SKM-1 (cell line): Measurements from ENCODE around the gene MRPL34.

Experiments
- DNase-seq: peaks from one replicate; lab custom pipeline; 2025; ENCODE audit not compliant: unreplicated experiment; lab: John Stamatoyannopoulos, UW

MRPL34 gene

DNA sequence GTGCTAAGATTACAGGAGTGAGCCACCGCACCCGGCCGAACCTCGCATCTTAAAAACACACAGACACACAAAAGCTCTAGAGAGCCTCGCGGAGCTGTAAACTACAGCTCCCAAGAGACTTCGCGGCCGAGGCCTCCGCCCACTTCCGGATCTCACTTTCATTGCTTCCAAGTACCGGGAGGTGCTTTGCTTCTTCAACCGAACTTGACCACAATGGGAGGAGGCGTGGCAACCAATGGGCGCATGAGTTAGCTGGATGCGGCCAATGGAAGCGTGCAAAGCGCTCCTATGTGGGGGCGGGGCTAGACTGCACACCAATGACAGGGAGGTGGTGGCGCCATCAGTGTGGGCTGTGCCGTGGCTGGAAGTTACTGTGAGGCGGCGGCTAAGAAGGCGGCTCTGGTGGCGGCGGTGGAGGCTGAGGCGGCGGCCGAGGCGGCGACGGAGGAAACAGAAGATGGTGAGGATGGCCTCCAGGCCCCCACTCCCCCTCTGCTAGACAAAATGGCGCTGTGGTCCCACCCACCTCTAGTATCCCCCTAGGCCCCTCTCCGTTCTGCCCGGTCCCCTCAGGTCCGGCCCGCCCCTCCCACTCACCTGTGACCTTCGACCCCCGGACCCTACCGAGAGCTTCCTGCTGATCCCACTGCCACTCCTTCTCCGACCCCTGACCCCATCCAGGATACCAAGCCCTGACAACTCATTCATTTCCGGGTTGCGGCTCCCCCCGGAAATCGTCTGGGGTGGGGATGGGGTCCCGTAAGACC is 3.7 kb downstream of the MRPL34 start, which contains the start of gene DDA1:
DDA1 (plus strand) TSS at position 366 of the 767 bp plus-strand sequence; CDS start at position 458, 92 bp downstream.
- peak; percentile 99 for DNase-seq

DNA sequence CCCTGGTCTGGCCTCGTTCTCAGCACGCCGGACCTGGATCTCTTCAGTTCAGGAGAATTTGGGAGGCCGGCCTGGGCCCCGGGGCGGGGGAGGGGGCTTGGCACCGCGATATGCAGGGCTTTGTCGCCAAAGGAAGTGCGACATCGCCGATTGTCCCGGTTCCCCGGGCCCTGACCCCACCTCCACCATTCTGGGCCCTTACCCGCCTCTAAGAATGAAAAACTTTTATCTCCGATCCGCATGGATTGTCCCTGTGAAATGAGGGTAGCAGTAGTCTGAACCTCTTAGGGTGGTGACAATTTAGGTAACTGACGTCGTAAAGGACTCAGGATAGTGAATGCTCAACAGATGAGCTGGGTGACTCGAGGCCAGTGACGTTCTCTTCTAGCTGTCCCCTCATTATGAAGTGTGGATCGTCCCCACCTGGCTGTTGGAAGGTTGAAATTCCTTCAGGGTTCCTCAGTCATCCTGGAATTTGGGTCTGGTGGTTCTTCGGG is 4.3 kb downstream of the MRPL34 start:
- no peak for DNase-seq

DNA sequence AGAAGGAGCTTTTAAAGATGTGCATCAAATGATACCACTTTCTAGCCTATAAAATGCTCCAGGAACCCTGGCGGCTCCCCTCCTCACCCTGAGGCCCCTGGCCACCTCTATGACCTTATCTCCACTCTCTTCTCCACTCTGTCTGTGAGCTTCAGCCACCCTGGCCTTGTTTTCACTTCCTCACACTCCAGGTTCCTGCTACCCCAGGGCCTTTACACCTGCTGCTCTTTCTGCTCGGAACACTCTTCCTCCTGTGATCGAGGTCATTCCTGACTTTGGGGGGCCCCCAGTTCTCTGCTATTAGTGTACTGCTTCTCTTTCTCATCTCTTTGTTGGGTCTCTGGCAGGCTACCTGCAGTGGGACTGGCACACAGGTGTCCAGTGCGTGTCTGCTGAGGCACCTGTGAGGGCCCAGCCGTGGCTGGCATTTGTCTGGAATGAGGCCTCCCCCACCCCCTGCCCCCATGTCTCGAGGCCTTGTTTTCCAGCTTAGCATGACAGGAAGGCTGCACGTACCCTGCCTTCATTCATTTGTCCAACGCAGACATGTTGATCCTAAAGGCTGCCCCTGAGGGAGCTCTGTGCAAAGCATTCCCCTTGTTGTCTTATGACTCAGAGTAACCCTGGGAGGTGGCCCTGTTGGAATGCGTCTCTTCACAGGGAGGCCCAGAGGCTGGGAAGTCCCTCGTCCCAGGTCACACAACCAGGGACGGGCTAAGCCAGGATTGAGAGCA is 6.0 kb downstream of the MRPL34 start:
- no peak for DNase-seq

DNA sequence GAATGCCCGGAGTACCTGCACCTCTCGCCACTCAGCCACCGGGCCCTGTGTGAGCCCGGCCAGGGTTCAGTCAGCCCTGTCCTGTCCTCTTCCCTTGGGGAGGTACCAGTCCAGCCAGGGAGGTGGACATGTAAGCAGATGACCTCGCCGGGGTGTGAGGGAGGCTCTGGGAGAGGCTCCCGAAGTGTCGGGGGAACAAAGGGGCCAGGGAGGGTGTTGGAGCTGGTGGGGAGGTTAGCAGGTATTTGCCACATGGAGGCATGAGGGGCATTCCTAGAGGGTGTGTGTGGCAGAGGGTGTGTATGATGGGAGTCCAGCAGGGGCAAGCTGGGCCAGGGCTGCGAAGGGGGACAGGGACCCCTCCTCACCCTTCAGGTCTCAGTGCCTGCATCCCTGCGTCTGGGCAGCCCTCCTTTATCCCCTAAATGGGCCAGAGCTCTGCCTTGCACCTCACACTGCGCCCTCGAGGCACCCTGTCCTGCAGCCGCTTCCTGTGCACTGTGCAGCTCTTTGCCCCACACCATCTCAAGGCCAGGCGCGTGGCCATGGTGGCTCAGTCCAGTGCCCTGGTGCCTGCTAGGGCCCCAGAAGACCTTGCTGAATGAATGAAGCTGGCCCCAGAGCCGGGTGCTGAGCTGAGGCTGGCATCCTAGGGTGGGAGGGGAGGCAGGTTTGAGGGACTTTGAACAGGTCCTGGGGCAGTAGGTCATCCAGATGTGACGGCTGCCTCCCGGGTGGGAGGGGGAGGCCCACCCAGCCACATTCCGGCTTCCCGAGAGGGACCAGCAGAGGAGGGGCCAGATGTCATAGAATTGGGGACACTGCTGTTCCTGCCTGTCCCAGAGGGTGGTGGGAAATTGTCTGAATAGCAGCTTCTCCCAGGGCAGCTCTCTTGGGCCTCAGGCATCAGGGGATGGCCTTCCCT is 6.8 kb downstream of the MRPL34 start:
- DNase-seq, result no peak

DNA sequence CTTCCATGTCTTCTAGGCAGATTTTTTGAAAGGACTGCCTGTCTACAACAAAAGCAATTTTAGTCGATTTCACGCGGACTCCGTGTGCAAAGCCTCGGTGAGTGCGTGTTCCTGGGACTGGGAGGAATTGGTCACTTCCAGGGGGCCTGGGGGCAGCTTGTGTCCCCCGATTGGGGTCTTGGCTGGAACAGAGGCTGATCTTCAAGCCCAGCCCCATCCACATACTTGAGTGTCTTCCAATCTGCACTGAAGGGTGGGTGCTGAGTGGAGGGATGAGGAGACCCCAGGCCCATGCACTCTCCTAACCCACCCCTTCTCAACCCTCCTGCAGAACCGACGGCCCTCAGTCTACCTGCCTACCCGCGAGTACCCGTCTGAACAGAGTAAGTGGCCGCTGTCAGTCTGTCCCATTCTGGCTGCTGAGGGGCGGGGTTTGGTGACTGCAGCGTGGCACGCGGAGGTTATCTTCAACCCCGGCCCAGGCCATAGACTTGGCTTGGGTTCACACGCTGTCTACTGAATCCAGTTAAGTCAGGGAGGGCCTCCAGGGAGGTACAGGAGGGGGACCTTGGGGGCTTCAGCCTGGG is 8.4 kb downstream of the MRPL34 start:
- DNase-seq, result no peak

DNA sequence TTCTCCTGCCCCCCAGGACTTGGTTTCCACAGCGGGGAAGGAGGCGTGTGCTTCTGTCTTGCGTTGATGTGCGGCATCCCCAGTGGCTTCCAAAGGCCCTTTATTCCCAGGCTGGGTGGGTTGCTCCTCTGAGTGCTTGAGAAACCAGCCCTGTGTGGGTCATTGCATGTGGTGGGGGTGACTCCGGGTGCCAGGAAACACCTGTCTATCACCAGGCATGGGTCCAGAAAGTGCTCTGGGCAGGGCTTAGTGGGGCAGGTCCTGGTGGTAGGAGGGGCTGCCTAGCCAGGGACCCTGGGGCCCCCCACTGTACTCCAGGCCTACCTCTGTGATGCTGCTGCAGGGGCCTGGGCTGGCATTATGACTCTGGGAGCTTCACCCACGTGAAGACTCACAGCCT is 13.3 kb downstream of the MRPL34 start:
- no peak for DNase-seq

DNA sequence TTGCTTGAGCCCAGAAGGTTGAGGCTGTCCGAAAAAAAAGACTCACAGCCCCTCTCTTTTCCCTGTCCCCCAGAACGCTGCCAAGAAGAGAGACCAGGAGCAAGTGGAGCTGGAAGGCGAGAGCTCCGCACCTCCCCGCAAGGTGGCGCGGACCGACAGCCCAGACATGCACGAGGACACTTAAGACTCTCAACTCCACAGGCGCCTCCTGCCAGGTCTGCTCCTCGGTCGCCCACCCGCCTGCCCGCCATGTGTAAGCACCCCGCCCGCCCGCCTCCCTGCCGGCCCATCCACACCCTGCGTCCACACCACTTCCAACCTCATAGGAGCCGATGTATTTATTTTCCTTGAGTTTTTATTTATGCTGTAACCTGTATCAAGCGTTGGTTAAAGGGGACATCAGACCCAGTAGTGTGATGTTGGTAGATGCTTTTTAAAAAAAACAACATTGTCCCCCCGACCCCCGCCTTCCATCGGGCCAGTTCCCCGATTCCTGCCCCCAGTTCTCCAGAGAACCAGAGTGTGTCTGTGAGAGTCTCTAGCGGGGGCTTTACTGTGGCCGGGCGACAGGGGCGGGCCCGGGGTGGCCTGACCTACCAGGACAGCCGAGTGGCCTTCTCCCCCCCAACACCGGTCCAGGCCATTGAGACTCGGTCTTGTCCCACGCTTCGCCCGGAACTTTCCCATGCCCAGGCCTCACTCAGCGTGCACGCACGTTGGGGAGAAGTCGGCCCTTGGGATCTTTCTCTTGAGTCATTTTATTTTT is 14.0 kb downstream of the MRPL34 start:
- DNase-seq, result no peak

DNA sequence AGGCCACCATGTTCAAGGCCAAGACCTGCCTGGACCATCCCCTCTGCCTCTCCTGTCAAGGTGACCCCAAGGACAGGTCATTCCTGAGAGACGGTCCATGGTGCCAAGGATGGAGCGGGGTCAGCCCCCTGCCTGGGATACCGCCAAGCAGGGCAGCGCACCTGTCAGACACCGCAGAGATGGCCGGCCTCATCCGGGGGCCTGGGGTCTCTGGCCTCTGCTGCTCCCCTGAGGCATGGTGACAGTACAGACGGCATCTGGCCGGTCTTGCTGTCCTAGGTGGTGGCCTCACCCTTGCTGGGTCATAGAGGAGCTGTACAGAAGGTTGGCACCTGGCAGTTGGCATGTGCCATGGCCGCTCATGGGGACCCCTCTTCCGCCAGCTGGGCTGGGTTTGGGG is 14.8 kb downstream of the MRPL34 start:
- DNase-seq, result no peak

DNA sequence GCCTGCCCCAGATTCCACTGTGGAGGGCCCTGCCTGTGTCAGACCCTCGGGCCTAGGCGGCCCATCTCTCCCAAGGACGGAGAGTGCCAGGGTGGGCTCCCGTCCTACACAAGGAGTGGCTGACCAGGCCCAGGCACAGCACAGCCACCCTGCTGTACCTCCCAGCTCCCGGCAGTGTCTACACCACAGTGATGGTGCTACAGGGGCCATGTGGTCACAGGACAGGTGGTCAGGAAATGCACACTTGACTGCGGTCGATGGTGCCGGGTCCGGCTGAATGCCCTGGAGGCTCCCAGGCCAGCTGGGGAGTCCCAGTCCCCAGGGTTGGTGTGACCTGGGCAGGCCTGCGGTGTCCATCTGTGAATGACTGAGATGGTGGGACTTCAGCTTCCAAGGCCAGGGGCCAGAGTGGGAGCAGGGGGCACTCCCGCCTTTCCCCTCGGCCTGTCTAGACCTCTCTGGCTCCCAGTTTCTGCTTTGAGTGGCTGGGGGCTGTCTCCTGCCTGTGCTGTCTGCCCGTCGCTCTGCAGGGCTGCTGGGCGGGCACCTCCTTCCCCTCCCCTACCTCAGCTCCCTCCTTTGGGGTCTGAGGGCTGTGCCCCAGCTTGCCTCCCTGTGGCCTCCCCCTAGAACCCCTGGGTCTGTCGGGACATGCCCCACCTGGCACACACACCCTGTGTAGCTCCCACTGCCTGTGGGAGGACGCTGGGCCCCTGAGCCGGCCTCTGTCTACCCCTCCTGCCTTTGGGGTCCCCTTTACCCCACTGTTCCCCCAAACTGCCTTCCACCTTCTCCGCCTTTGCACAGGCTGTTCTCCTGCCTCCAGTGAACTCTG is 16.2 kb downstream of the MRPL34 start:
- no peak for DNase-seq

DNA sequence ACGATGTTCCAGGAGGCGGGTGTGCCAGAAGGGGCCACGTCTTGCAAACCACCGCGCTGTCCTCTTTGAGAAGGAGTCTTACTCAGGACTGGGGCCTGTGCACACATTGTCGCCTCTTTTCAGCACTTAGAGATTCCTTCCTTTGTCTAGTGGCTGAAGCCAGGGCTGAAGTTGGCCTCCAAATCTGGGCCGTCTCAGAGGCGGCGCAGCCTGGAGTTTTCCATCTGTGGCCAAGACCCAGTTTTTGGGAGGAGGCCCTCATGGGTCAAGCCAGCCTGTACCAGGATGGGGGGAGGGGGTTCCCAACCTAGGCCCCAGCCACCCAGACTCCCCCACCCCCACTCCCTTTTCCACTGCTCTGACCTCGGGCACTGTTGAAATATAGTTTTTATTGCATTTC is 17.2 kb downstream of the MRPL34 start:
- DNase-seq, result no peak

DNA sequence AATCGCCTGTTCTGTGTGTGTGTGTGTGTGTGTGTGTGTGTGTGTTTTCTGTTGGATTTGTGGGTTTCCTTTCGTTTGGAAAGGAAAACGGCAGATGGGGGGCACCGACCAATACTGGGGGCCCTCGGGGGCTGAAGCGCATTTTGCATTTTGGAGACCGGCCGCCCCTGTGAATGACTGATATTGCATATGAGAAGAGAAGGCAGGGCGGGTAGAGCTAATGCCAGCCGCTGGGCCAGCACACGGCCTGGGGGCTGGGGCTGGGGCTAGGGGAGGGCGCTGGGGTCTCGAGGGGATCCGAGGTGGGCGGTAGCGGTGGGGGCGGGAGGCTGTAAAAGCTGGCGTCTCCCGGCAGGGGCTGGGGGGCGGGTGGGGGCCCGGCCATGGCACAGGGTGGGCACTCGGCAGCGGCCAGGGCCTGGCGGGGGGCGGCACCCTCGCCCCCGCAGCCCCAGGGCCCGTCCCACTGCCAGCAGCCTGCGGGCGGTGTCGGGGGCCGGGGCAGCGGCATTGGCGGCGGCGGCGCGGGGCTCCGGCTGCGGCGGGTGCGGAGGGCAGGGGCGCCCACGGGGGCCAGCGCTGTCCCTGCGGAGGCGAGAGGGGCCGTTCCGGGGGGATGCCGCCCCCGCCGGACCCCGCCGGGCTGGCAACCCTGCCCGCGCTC is 17.8 kb downstream of the MRPL34 start:
- no peak for DNase-seq

DNA sequence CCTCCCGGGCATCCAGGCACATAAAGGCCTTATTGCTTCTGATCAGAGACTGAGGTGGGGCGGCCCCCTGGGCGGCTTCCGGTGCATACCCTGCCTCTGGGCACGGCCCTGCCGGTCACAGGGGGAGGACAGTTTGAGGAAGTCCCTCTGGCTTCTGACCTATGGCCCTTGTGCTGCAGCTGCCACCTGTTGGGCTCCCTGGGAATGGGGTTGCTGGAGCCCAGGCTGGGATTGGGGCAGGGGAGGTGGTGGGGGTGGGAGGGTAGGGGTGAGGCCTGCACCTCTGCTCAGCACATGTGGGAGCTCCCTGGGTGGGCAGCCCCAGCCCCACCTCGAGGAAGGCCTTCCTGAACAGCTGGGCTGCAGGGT is 18.3 kb downstream of the MRPL34 start:
- no peak for DNase-seq

DNA sequence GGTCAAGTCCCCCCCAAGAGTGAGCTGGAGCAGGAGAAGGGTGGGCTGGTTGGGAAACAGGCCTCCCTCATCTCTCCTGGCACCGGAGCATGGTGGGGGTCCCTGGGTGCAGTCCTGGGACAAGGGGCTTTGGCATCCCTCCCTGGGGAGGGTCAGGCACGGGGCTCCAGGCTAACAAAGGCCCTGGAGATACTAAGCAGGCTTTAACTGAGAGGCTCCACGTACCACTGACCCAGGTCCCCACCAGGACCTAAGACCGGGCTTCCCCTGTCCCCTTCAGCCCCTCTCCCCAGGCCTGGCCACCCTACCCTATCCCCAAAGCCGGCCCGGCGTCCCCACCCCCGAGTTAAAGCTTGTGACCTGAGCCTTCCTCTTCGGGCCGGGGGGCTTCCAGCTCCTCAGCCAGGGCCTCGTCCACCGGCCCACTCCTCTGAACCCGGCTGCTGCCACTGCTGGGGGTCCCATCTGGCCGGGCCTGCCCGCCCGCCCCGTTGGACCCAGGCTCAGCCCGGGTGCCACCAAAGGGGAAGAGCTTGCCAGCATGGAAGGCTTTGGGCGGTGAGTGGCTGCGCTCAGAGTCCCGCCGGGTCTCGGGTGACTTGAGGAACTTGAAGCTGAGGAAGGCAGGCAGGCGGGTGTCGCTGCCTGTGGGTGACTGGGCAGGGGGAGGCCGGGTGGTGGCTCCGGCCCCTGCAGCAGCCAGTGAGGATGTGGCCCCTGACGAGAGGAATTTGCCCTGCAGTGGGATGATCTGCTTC is 18.9 kb downstream of the MRPL34 start:
- DNase-seq, result no peak

DNA sequence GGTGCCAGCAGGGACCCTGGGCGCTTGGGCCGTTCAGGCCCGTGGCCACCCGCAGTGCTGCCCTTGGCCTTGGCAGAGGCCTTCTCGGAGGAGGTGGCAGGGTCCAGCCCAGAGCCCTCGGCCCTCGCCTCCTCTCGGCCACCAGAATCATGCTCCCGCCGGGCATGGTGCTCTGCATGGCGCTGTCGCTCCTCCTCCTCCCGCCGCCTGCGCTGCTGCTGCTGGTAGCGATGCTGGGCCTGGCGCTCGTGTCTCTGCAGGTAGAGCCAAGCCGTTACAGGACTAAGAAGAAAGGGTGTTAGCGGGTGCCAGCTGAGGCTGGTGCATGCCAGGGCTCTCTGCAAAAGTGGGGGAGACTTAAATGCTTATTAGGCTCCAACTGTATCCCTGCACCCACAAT is 19.5 kb downstream of the MRPL34 start:
- DNase-seq, result no peak

DNA sequence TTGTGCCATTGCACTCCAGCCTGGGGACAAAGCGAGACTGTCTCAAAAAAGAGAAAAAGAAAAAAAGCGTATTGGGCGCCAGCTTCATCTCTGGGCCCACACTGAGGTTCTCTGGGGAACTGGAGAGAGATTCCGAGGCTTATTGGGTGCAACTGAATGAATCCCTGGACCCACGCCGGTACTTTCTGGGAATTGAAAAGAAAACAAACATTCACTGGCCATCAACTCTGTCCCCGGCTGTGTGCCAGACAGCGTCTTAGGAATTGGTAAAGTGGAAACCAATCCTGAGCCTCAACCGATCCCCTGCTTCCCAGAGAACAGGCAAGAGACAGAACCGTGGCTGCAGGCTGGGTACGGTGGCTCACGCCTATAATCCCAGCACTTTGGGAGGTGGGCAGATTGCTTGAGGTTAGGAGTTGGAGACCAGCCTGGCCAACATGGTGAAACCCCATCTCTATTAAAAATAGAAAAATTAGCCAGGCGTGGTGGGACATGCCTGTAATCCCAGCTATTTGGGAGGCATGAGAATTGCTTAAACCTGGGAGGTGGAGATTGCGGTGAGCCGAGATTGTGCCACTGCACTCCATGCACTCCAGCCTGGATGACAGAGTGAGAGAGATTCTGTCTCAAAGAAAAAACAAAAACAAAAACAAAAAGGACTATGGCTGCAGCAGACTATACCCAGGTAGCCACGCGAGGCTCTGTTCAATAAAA is 20.4 kb downstream of the MRPL34 start:
- no peak for DNase-seq

DNA sequence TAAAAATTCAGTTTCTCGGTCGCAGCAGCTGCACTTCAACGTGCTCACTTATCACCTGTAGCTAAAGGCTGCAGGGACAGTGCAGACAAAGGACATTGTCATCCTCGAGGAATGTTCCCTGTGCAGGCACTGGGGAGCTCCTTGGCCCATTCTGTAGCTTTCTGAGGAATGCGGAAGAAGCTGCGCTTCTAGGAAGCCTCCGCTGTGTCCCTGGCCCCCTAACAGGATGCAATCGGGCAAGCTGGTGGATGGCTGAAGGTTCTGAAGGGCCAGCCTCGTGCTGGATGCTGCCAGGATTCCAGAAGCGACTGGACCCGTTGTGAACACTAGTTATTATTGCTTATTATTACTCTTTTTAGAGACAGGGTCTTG is 20.9 kb downstream of the MRPL34 start:
- no peak for DNase-seq

DNA sequence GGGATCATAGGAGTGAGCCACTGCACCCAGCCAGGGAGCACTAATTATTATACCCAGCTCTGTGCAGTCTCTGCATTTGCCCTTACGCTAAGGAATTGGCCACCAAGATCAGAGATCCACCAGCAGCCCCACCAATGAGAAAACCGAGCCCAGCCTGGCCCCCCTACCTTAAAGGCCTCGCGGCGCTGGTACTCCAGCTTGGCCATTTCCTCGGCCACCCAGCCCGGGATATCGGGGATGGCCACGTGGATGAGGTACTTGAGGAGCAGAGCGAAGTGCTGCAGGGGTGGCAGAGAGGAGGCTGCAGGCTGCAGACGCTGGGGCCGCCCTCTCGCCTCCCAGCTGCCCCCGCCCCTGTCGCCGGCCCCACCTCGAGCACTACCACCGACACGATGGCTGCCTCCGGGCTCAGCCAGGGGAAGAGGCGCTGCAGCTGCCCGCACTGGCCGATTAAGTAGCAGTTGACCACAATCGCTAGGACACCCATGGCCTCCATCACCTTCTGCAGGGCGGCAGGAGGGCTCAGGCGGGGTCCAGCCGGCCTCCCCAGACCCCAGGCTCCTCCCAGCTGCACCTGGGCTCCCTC is 21.5 kb downstream of the MRPL34 start:
- no peak for DNase-seq
